B cell (primary cell): ENCODE measurements around the gene NUCKS1. TPM values are rescaled to one million over a fixed set of nuclear protein-coding genes. Genes with fewer than 3 reads are reported as not detected.

ENCODE experiments used
- ATAC-seq: fragments of 200-7000 bp; cut with Tn5 transposase; one replicate; pipeline ENCODE4 v1.10.0; 2021; ENCODE audit warnings: low read depth, mild to moderate bottlenecking, moderate number of reproducible peaks, moderate library complexity
- CTCF ChIA-PET: fragments of 350-600 bp; sonication (Branson Sonifier 250); formaldehyde crosslinking; loops from one replicate; lab custom pipeline; 2021; ENCODE audit warnings: antibody characterized with exemption, inconsistent platforms; lab: Charles Lee
- POLR2A ChIA-PET: fragments of 350-600 bp; sonication (Branson Sonifier 250); formaldehyde crosslinking; loops from one replicate; lab custom pipeline; 2021; ENCODE audit warnings: antibody characterized with exemption; lab: Charles Lee
- DNase-seq: peaks from one replicate; pipeline ENCODE4 v3.0.0; 2013
- H2AFZ ChIP-seq: 2 replicates; pipeline ENCODE4 v1.6.1; 2012; ENCODE audit warnings: mild to moderate bottlenecking, low read depth, low read length; ENCODE audit not compliant: insufficient read depth, poor library complexity, severe bottlenecking
- H3K27ac ChIP-seq, 2 donors: 1 replicate in 1 of 2; 2 replicates in 1 of 2; pipeline ENCODE4 v1.5.1; 2012 to 2013; ENCODE audit warnings: low read length in 2 of 2, mild to moderate bottlenecking in 2 of 2, moderate library complexity in 1 of 2
- H3K27me3 ChIP-seq, 4 experiments: fragments of 200-600 bp in 1 of 4; sonication (generic) in 1 of 4; replicated peaks in 1 of 4; 1 replicate in 2 of 4; 2 replicates in 2 of 4; pipeline versions ENCODE4 v1.6.1 to v1.7.0; 2013 to 2016; ENCODE audit warnings: low read length in 3 of 4, mild to moderate bottlenecking in 2 of 4, mixed read lengths in 1 of 4, moderate library complexity in 1 of 4; ENCODE audit not compliant: insufficient read depth in 4 of 4, control insufficient read depth in 3 of 4; ENCODE audit errors: control extremely low read depth in 1 of 4
- H3K36me3 ChIP-seq, 2 experiments: replicated peaks in 1 of 2; 1 replicate in 1 of 2; 2 replicates in 1 of 2; pipeline versions ENCODE4 v1.6.1 to v1.7.1; 2013; ENCODE audit warnings: low read length in 1 of 2; ENCODE audit not compliant: insufficient read depth in 2 of 2, control insufficient read depth in 1 of 2; ENCODE audit errors: control extremely low read depth in 1 of 2, extremely low read depth in 1 of 2
- H3K4me1 ChIP-seq, 2 donors: fragments of 200-600 bp in 1 of 2; sonication (generic) in 1 of 2; 1 replicate in 1 of 2; 2 replicates in 1 of 2; pipeline versions ENCODE4 v1.5.1 to v1.6.1; 2013 to 2017; ENCODE audit warnings: low read length in 2 of 2; ENCODE audit not compliant: control insufficient read depth in 2 of 2, insufficient read depth in 2 of 2
- H3K4me2 ChIP-seq: replicated peaks from 2 replicates; pipeline ENCODE3; 2012; ENCODE audit warnings: mild to moderate bottlenecking, low read depth, low read length; ENCODE audit not compliant: poor library complexity, severe bottlenecking
- H3K4me3 ChIP-seq, 5 experiments: fragments of 200-600 bp in 1 of 5; sonication (generic) in 1 of 5; 1 replicate in 3 of 5; 2 replicates in 2 of 5; pipeline versions ENCODE4 v1.5.1 to v1.7.0; 2011 to 2016; ENCODE audit warnings: low read length in 4 of 5, mild to moderate bottlenecking in 4 of 5, low read depth in 2 of 5, control low read depth in 1 of 5, moderate library complexity in 1 of 5; ENCODE audit not compliant: insufficient read depth in 1 of 5; ENCODE audit errors: control extremely low read depth in 1 of 5, extremely low read depth in 1 of 5
- H3K79me2 ChIP-seq: fragments of 200-600 bp; sonication (generic); one replicate; pipeline ENCODE4 v1.6.0; 2016; ENCODE audit warnings: low read length; ENCODE audit not compliant: control insufficient read depth, insufficient read depth
- H3K9ac ChIP-seq: fragments of 200-600 bp; sonication (generic); 2 replicates; pipeline ENCODE4 v1.6.1; 2017; ENCODE audit warnings: mild to moderate bottlenecking, low read length, moderate library complexity
- H3K9me3 ChIP-seq, 3 donors: one replicate each; pipeline versions ENCODE4 v1.6.1 to v1.7.1; 2013; ENCODE audit warnings: low read length in 2 of 3; ENCODE audit not compliant: control insufficient read depth in 2 of 3, insufficient read depth in 1 of 3; ENCODE audit errors: control extremely low read depth in 1 of 3
- H4K20me1 ChIP-seq: 2 replicates; pipeline ENCODE4 v1.6.0; 2012; ENCODE audit warnings: mild to moderate bottlenecking, low read length; ENCODE audit not compliant: insufficient read depth, control insufficient read depth, poor library complexity, severe bottlenecking
- H3K27ac Mint-ChIP-seq: one replicate; pipeline ENCODE4 v1.8.0; 2021; ENCODE audit warnings: mixed read lengths
- H3K27me3 Mint-ChIP-seq: one replicate; pipeline ENCODE4 v1.8.0; 2021; ENCODE audit warnings: mixed read lengths
- H3K4me1 Mint-ChIP-seq: one replicate; pipeline ENCODE4 v1.8.0; 2021; ENCODE audit warnings: mixed read lengths
- H3K4me3 Mint-ChIP-seq: one replicate; pipeline ENCODE4 v1.8.0; 2021; ENCODE audit warnings: mixed read lengths
- H3K9me3 Mint-ChIP-seq: one replicate; pipeline ENCODE4 v1.8.0; 2022; ENCODE audit warnings: mixed read lengths; ENCODE audit not compliant: insufficient read depth
- EZH2 ChIP-seq: IDR thresholded peaks from 2 replicates; pipeline ENCODE4 v1.6.1; 2012; ENCODE audit warnings: borderline replicate concordance, low read depth, mild to moderate bottlenecking, moderate library complexity, low read length; ENCODE audit not compliant: insufficient read depth, poor library complexity, severe bottlenecking
- whole genome bisulfite sequencing: methylation state at CpG from one replicate; pipeline ENCODE4 v1.1.5; 2013; ENCODE audit warnings: missing lambda C conversion rate; ENCODE audit not compliant: insufficient coverage; 5-methylcytosine and 5-hydroxymethylcytosine counted together
- intact Hi-C: fragments of 100-400 bp; cut with micrococcal nuclease; formaldehyde crosslinking; loops from one replicate; pipeline ENCODE4 v1.10.0; 2022
- polyA plus RNA-seq: library from polyadenylated mRNA; depleted of rRNA; stranded (reverse); fragments of >200 nt; gene quantifications from 2 replicates; pipeline ENCODE4 v1.2.3, GENCODE V29; 2012
- total RNA-seq, 2 donors: library from RNA; stranded (reverse); fragments of 120-200 nt in 1 of 2; gene quantifications; 1 replicate in 1 of 2; 2 replicates in 1 of 2; pipeline versions ENCODE4 v1.2.3 to v1.2.4, GENCODE V29; 2013 to 2022
- TF ChIP-seq, protein P1 (sequence below): fragments of 200-600 bp; IDR thresholded peaks from one replicate; pipeline ENCODE4 v1.8.0; 2022; ENCODE audit warnings: antibody characterized with exemption, mild to moderate bottlenecking

Gene NUCKS1
- total and polyA plus RNA-seq, 2 donors (not counting 1 experiment from before 2014, with no cell fraction given), result 6.5 to 90.1 TPM

GRCh38 chr1:205777994-205778393 is 28.0 kb upstream of the NUCKS1 start:
- Mint-ChIP-seq H3K9me3 (no peaks in the 10 kb centered on the region), H3K4me3 (no peak overlapping the region), H3K4me1 (peaks cover 34% of the 10 kb centered on the region), H3K27me3 (no peaks in the 10 kb centered on the region), H3K27ac (no peak overlapping the region)
- CTCF ChIA-PET, result interaction anchor here (1.4 to 2.7 kb wide), 3 partner anchors 67 to 201 kb away, joined by 3 to 9 read pairs (median 3); no protein-coding TSS in a partner anchor
- Histone ChIP-seq H3K36me3 (peaks cover 0 to 3% of the 10 kb centered on the region in 2 experiments), H2AFZ (no peak overlapping the region), H4K20me1 (no peaks in the 10 kb centered on the region), H3K27me3 (no peaks in the 10 kb centered on the region), H3K4me1 (peaks cover 26 to 29% of the 10 kb centered on the region in 2 donors), H3K9me3 (no peaks in the 10 kb centered on the region), H3K27ac (no peak overlapping the region), H3K4me3 (no peak overlapping the region), H3K4me2 (peak overlapping the region; percentile 38), H3K79me2 (peaks cover 30% of the 10 kb centered on the region), H3K9ac (no peak overlapping the region)
- intact Hi-C loops, result loop anchor here (10.0 kb wide), 1 partner anchor 653 kb away; the partner anchor contains the start of gene RBBP5
- DNase-seq, result peak; percentile 33
- 0% methylated on average over 1 of the region's 2 CpGs for WGBS
- TF ChIP-seq, protein P1, sequence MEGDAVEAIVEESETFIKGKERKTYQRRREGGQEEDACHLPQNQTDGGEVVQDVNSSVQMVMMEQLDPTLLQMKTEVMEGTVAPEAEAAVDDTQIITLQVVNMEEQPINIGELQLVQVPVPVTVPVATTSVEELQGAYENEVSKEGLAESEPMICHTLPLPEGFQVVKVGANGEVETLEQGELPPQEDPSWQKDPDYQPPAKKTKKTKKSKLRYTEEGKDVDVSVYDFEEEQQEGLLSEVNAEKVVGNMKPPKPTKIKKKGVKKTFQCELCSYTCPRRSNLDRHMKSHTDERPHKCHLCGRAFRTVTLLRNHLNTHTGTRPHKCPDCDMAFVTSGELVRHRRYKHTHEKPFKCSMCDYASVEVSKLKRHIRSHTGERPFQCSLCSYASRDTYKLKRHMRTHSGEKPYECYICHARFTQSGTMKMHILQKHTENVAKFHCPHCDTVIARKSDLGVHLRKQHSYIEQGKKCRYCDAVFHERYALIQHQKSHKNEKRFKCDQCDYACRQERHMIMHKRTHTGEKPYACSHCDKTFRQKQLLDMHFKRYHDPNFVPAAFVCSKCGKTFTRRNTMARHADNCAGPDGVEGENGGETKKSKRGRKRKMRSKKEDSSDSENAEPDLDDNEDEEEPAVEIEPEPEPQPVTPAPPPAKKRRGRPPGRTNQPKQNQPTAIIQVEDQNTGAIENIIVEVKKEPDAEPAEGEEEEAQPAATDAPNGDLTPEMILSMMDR, result no peak
- no peak for TF ChIP-seq EZH2
- ATAC-seq, result no peak
- POLR2A ChIA-PET, result no interaction called here

- intact Hi-C loops, result loop anchor here (1.0 to 10.0 kb wide), 4 partner anchors 25 to 651 kb away; partner anchors contain the start of genes NUCKS1, PM20D1, RBBP5 and SLC41A1
- peak overlapping the region; percentile 99 for H3K27ac Mint-ChIP-seq
- CTCF ChIA-PET, result interaction anchor here (1.2 to 2.7 kb wide), 6 partner anchors 16 to 331 kb away, joined by 3 to 11 read pairs (median 6); no protein-coding TSS in a partner anchor
- peaks cover 0 to 6% (median 0%) of the 10 kb centered on the region in 3 donors for H3K9me3 ChIP-seq
- ATAC-seq (no peak), DNase-seq (no peak)
- peaks cover 1 to 17% of the 10 kb centered on the region in 2 experiments for H3K36me3 ChIP-seq
- POLR2A ChIA-PET, result interaction anchor here (1.0 to 2.5 kb wide), 5 partner anchors 27 to 106 kb away, joined by 3 to 17 read pairs (median 5); partner anchors contain the start of genes NUCKS1 and PM20D1
- TF ChIP-seq EZH2, result no peak
- TF ChIP-seq, protein P1, result no peak
- peak overlapping the region; percentile 93 to 96 for H3K27ac ChIP-seq
- no peaks in the 10 kb centered on the region for H3K27me3 Mint-ChIP-seq
- H4K20me1 ChIP-seq, result no peaks in the 10 kb centered on the region
- peaks cover 52% of the 10 kb centered on the region for H3K4me1 Mint-ChIP-seq
- peak overlapping the region; percentile 98 for H3K4me3 Mint-ChIP-seq
- H3K79me2 ChIP-seq, result peaks cover 33% of the 10 kb centered on the region
- peak overlapping the region; percentile 73 to 89 (median 86) for H3K4me3 ChIP-seq
- peak overlapping the region; percentile 95 for H3K4me2 ChIP-seq
- no peaks in the 10 kb centered on the region for H3K9me3 Mint-ChIP-seq
- peaks cover 44 to 48% of the 10 kb centered on the region in 2 donors for H3K4me1 ChIP-seq
- no peaks in the 10 kb centered on the region for H3K27me3 ChIP-seq
- peak overlapping the region; percentile 96 for H3K9ac ChIP-seq
- peak overlapping the region; percentile 86 for H2AFZ ChIP-seq
Measured at GRCh38 chr1:205775717-205776056, 25.7 kb upstream of the NUCKS1 start.
